HG02852 (cell line): ENCODE results near the gene NIPSNAP2.
"Not testable (repeated sequence)": the region's sequence is repeated elsewhere in the genome, so short reads cannot be mapped to it uniquely, and the experiment has no call there.

Experiments
- ATAC-seq: cut with Tn5 transposase; IDR thresholded peaks from one replicate; pipeline ENCODE4 v1.9.1; 2021; ENCODE audit warnings: mild to moderate bottlenecking, moderate library complexity; ENCODE audit not compliant: unreplicated experiment

The NIPSNAP2 gene

DNA sequence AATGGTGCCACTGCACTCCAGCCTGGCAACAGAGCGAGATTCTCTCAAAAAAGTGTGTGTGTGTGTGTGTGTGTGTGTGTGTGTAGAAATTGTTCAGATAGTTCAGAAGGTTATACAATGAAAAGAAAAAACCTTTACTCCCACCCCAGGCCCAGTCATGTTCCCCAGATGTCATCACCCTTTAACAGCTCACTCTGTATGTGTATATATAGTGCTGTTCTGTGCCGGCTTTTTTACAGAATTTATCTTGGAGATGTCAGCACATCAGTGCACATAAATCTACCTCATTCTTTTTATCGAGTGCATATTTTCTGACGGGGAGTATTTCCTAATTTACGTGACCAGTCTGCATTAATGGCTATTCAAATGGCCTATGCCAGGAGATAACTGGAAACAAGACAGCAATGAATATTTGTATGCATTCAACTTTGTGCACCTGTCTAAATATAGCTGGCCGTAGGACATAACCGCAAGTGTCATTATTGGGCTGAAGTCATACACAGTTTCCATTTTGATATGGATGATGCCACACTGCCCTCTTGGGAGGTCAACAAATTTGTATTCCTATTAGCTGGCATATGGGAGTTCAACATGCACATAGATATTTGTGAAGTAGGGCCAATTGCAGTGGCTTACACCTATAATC is 11.7 kb downstream of the NIPSNAP2 start:
- no peak for ATAC-seq

- ATAC-seq, result no peak
These were observed 13.4 kb downstream of the NIPSNAP2 start for GRCh38 chr7:55977831-55978230.

DNA sequence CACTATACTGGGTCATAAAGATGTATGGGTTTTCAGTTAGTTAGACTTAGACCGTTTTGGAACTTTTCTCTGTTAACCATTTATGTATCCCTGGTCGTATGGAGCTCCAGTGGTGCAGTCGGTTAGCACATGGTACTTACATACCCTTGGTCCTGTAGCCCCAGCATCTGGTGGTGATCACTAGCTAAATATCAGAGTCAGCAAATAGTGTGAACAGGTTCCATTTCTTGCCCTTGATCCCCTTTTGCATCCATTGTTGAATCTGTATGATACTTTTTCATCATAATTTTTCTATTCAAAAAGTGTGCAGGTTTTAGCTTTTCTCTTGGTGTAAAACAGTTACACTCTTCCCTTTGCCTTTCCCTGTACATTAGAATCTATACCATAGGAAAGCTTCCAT is 15.9 kb downstream of the NIPSNAP2 start:
- ATAC-seq, result no peak

DNA sequence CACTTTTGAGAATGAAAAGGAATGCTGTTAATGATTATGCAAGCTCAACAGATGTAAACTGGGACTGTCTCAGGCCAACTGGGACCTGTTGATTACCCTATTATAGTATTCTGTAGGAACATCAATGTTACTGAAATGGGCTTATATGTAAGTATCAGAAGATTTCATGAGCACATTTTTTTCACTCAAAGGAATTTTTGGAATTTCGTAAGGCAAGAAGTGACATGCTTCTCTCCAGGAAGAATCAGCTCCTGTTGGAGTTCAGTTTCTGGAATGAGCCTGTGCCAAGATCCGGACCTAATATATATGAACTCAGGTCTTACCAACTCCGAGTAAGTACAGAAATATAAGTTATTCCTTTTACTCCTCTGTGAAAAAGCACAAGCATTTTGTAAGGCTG is 19.2 kb downstream of the NIPSNAP2 start:
- ATAC-seq, result no peak

GRCh38 chr7:55992346-55992745 is 28.0 kb downstream of the NIPSNAP2 start:
- no peak for ATAC-seq

DNA sequence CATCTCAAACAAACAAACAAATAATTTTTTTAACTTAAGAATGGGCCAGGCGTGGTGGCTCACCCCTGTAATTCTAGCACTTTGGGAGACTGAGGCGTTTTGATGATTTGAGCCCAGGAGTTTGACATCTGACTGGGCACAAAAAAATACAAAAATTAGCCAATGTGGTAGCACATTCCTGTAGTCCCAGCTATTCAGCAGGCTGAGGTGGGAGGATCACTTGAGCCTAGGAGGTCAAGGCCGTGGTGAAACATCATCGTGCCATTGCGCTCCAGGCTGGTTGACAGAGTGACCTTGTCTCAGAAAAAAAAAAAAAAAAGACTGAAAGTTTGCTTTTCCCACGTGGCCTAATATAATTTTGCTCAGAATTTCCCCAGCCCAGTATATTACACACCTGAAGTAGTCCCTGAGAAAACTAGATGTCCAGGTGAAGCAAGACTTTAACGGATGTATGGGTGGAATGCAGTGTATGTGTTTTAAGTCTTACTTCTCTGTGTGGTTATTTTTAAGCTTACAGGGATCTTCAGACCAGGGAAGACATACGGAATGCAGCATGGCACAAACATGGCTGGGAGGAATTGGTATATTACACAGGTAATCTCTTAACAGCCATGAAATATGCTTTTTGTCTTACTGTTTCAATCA is 32.6 kb downstream of the NIPSNAP2 start:
- ATAC-seq, result no peak

- no peak for ATAC-seq
These were observed 39.4 kb downstream of the NIPSNAP2 start for GRCh38 chr7:56003749-56004148.

GRCh38 chr7:56007167-56007652 is 42.8 kb downstream of the NIPSNAP2 start:
- ATAC-seq, result no peak

GRCh38 chr7:56007891-56008290 is 43.5 kb downstream of the NIPSNAP2 start:
- no peak for ATAC-seq

DNA sequence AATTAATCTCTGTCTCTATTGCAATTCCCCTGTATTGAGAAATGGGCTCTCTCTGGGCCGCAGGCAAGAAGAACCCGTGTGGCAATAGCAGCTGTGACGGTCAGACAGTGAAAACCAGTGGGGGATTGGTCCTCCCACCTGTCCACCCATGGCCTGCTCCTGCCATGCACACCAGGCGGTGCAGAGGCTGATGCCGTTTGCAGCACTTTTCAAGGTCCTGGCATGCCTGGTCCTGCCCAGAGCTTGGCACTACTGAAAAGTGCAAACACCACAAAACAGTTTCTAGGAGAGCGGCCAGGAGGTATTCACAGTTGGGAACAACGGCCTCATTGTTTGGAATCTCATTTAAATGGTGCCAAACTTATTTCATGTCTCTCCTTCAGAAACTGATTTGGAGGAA is 45.3 kb downstream of the NIPSNAP2 start:
- no peak for ATAC-seq

DNA sequence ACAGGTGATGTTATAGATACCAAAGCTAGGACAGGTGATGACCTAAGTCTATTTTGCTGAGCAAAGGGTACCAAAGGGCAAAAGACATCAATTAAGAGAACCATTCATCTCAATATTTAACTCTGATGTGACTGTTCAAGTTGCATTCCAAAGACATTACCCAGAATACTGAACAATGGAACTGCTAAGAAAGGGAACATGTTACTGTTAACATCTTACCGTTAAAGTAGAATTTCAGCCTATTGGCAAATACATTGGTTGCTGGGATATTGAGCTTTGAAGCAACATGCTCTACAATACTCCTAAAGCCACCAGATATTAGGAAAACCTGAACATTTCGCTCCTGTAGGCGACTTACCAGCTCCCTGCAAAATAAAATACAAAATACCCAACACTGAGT is 52.6 kb downstream of the NIPSNAP2 start:
- not testable (repeated sequence) for ATAC-seq

DNA sequence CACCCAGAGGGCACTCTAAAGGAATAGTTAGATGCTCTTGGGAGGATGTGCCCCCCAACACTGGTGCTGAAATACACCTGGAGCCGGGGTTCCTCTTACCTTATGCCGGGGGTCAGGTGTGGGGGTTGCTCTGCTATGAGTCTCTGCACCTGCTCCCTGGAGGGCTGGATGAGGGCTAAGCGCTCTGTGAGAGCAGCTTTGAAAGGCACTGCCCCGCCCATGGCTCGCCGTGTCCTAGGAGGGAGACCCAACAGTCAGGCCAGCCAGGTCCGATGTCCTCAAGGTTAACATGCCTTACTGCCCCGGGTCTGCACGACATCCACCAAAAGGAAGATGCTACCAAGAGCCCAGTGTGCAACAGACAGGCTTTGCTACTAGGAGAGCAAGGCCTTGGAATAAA is 55.1 kb downstream of the NIPSNAP2 start:
- ATAC-seq, result no peak

GRCh38 chr7:56023500-56023899 is 59.1 kb downstream of the NIPSNAP2 start:
- ATAC-seq, result no peak

DNA sequence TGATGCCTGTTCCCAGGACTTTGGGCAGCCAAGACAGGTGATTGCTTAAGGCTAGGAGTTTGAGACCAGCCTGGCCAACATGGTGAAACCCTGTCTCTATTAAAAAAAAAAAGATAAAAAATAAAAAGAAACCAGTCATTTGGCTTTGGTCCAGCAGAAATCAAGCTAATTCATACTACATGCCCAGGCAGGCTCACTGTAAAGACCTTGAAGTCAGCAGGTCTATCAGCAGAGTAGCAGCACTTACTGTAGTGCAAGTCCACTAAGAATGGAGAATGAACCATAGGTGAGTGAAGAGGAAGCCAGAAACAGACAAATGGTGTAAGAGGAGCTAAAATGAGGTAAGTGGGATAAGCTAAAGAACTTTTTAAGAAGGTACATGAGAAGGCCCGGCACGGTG is 62.2 kb downstream of the NIPSNAP2 start:
- no peak for ATAC-seq

- no peak for ATAC-seq
These were observed 64.7 kb downstream of the NIPSNAP2 start for GRCh38 chr7:56028942-56029630.

DNA sequence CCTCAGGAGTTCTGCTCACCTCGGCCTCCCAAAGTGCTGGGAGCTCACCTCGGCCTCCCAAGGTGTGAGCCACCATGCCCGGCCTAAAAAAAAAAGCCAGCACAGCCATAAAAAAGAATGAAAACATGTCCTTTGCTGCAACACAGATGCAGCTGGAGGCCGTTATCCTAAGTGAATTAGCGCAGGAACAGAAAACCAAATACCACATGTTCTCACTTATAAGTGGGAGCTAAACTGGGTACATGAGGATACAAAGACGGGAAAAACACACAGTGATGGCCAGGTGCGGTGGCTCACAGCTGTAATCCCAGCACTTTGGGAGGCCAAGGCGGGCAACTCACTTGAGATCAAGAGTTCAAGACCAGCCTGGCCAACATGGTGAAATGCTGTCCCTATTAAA is 66.0 kb downstream of the NIPSNAP2 start:
- ATAC-seq, result no peak

DNA sequence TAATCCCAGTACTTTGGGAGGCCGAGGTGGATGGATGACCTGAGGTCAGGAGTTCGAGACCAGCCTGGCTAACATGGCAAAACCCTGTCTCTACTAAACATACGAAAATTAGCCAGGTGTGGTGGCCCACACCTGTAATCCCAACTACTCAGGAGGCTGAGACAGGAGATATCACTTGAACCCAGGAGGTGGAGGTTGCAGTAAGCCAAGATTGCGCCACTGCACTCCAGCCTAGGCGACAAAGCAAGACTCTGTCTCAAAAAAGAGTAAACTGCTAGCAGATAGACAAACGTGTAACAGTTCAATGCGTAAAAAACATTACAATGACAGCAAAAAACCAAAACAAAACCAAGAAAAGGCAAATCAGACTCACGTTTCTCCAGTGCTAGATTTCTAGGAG is 67.2 kb downstream of the NIPSNAP2 start:
- not testable (repeated sequence) for ATAC-seq

- ATAC-seq, result not testable (repeated sequence)
These were observed 68.2 kb downstream of the NIPSNAP2 start for GRCh38 chr7:56032578-56032977.

DNA sequence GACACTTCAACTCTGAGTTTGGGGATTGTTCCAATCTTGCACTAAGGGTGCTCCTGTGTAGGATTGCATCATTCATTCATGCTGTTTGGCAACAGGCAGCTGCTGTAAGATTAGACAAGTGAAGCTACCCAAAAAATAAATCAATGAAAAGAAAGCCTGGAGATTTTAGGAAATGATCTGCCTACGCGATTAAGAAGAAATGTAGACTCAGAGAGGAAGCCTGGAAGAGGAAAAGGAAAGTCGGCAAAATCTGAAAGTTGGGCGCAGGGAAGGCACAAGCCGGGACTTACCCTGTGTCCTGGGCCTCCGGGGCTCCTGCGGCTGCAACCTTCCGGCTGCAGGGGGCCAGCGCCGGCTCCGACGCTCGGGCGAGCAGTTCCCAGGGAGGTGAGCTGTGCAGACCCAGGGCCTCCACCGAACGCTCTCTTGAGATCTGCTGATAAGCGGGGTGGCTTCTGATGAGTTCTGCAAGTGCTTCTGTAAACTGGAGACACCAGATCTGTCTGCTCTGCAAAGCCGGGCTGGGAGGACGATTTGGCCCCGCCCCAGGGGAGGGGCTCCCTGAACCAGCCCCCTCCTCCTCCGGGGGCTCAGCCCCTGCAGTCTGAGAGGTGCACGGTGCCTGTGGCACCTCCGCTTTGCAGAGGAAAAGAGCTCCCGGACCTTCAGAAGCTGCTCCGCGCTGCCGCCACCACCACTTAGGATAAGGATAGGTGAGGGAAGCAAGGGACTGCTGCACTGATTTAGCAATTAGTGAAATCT is 69.5 kb downstream of the NIPSNAP2 start:
- peak; percentile 97 for ATAC-seq

- no peak for ATAC-seq
These were observed 76.3 kb downstream of the NIPSNAP2 start for GRCh38 chr7:56040730-56041129.

GRCh38 chr7:56045758-56046157 is 81.4 kb downstream of the NIPSNAP2 start:
- not testable (repeated sequence) for ATAC-seq
